Colonic mucosa (tissue), 4 donors: ENCODE data around the gene KCTD5. TPM values are rescaled to one million over a fixed set of nuclear protein-coding genes. Genes with fewer than 3 reads are reported as not detected.

Experiments used
- DNase-seq: peaks from one replicate; pipeline ENCODE4 v3.0.0-alpha.2; 2020
- H3K27ac ChIP-seq: fragments of 200-600 bp; one replicate; pipeline ENCODE4 v1.8.0; 2021
- H3K27me3 ChIP-seq: fragments of 200-600 bp; one replicate; pipeline ENCODE4 v1.8.0; 2021
- H3K36me3 ChIP-seq: fragments of 200-600 bp; one replicate; pipeline ENCODE4 v1.8.0; 2021
- H3K4me1 ChIP-seq: fragments of 200-600 bp; one replicate; pipeline ENCODE4 v1.8.0; 2021; ENCODE audit warnings: mild to moderate bottlenecking
- H3K4me3 ChIP-seq: fragments of 200-600 bp; one replicate; pipeline ENCODE4 v1.8.0; 2021
- H3K9ac ChIP-seq, 2 donors: one replicate each; pipeline ENCODE4 v1.7.0; 2013; ENCODE audit warnings: control low read depth in 2 of 2, low read depth in 2 of 2, low read length in 2 of 2
- H3K9me3 ChIP-seq: fragments of 200-600 bp; one replicate; pipeline ENCODE4 v1.8.0; 2021
- intact Hi-C: fragments of 100-400 bp; cut with DNase I; formaldehyde crosslinking; loops from one replicate; pipeline ENCODE4 v1.14.1; 2022
- total RNA-seq, 2 donors: library from RNA; stranded (reverse); fragmentation: NEBNext Ultra II Directional in 1 of 2; extraction: Animal tissue kit (Norgen Biotek cat#: 25700) in 1 of 2; gene quantifications; one replicate each; pipeline ENCODE4 v1.2.1, GENCODE V29; 2021
- TF ChIP-seq, protein P1 (sequence below): fragments of 200-600 bp; IDR thresholded peaks from one replicate; pipeline ENCODE4 v1.8.0; 2022; ENCODE audit warnings: antibody characterized with exemption, mild to moderate bottlenecking
- donor health status: healthy.
- donor health status: DM: no; HTN: no; CAD: no.
- donor health status: DM: no; HTN: no; CAD: no.

Gene KCTD5
- total RNA-seq, 2 donors from 2014 or later, result 45.2 to 88.3 TPM

GRCh38 chr16:2726923-2727322 is 44.6 kb downstream of the KCTD5 start:
- Histone ChIP-seq H3K27me3 (no peaks in the 10 kb centered on the region), H3K9me3 (no peaks in the 10 kb centered on the region), H3K9ac (no peak overlapping the region), H3K27ac (no peak overlapping the region), H3K4me3 (no peak overlapping the region), H3K4me1 (no peaks in the 10 kb centered on the region), H3K36me3 (no peaks in the 10 kb centered on the region)
- DNase-seq, result no peak
- TF ChIP-seq, protein P1, sequence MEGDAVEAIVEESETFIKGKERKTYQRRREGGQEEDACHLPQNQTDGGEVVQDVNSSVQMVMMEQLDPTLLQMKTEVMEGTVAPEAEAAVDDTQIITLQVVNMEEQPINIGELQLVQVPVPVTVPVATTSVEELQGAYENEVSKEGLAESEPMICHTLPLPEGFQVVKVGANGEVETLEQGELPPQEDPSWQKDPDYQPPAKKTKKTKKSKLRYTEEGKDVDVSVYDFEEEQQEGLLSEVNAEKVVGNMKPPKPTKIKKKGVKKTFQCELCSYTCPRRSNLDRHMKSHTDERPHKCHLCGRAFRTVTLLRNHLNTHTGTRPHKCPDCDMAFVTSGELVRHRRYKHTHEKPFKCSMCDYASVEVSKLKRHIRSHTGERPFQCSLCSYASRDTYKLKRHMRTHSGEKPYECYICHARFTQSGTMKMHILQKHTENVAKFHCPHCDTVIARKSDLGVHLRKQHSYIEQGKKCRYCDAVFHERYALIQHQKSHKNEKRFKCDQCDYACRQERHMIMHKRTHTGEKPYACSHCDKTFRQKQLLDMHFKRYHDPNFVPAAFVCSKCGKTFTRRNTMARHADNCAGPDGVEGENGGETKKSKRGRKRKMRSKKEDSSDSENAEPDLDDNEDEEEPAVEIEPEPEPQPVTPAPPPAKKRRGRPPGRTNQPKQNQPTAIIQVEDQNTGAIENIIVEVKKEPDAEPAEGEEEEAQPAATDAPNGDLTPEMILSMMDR, result no peak
- intact Hi-C loops, result no loop called here

- Histone ChIP-seq H3K36me3 (no peaks in the 10 kb centered on the region), H3K4me3 (no peak overlapping the region), H3K4me1 (no peaks in the 10 kb centered on the region), H3K27me3 (no peaks in the 10 kb centered on the region), H3K27ac (no peak overlapping the region), H3K9ac (no peak overlapping the region), H3K9me3 (no peaks in the 10 kb centered on the region)
- TF ChIP-seq, protein P1, result no peak
- no peak for DNase-seq
- intact Hi-C loops, result no loop called here
Observed at GRCh38 chr16:2728034-2728433, 45.7 kb downstream of the KCTD5 start.

DNA sequence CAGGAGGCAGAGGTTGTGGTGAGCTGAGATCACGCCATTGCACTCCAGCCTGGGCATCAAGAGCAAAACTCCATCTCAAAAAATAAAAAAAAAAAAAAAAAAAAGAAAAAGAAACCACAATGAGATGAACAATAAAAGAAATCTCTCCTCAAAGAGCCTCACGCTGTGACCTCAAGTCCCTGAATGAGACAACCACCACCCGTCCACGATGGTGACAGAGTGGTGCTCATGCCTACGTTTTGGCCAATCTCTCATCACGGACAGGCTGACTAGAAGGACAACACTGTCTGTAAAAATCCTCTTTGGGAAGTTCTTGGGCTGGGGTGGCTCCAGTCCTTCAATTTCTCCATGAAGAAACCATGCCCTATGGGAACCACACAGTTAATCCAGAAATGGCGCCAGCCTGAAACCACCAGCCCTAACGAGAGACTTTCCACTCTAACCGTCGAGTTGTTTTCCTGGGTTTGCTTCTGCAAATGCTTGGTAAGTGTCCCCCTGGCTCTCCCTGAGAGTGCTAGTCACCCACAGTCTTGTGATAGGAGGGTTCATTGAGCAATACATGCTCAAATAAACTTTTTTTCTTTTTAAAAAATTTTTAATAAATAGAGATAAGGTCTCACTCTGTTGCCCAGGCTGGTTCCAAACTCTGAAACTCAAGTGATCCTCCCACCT is 52.7 kb downstream of the KCTD5 start:
- H3K4me1 ChIP-seq, result no peaks in the 10 kb centered on the region
- TF ChIP-seq, protein P1, result no peak
- H3K27me3 ChIP-seq, result no peaks in the 10 kb centered on the region
- H3K9me3 ChIP-seq, result no peaks in the 10 kb centered on the region
- H3K36me3 ChIP-seq, result no peaks in the 10 kb centered on the region
- intact Hi-C loops, result no loop called here
- H3K27ac ChIP-seq, result no peak overlapping the region
- H3K4me3 ChIP-seq, result no peak overlapping the region
- no peak for DNase-seq
- no peak overlapping the region for H3K9ac ChIP-seq

GRCh38 chr16:2736476-2737237 is 54.3 kb downstream of the KCTD5 start:
- DNase-seq, result no peak
- no peaks in the 10 kb centered on the region for H3K27me3 ChIP-seq
- no peak overlapping the region for H3K27ac ChIP-seq
- H3K9ac ChIP-seq, result no peak overlapping the region
- no peaks in the 10 kb centered on the region for H3K4me1 ChIP-seq
- H3K36me3 ChIP-seq, result no peaks in the 10 kb centered on the region
- H3K4me3 ChIP-seq, result no peak overlapping the region
- no peaks in the 10 kb centered on the region for H3K9me3 ChIP-seq
- TF ChIP-seq, protein P1, result no peak
- intact Hi-C loops, result no loop called here

- Histone ChIP-seq H3K27ac (no peak overlapping the region), H3K9me3 (no peaks in the 10 kb centered on the region), H3K36me3 (no peaks in the 10 kb centered on the region), H3K9ac (no peak overlapping the region), H3K27me3 (no peaks in the 10 kb centered on the region), H3K4me1 (no peaks in the 10 kb centered on the region), H3K4me3 (no peak overlapping the region)
- no peak for DNase-seq
- intact Hi-C loops, result no loop called here
- TF ChIP-seq, protein P1, result no peak
Observed at GRCh38 chr16:2737238-2737605, 54.9 kb downstream of the KCTD5 start.
